HG02973 (cell line): ENCODE data around the gene DNAJB6.

Source experiments
- ATAC-seq: cut with Tn5 transposase; IDR thresholded peaks from one replicate; pipeline ENCODE4 v1.9.1; 2021; ENCODE audit warnings: moderate library complexity; ENCODE audit not compliant: unreplicated experiment

DNAJB6 gene

DNA sequence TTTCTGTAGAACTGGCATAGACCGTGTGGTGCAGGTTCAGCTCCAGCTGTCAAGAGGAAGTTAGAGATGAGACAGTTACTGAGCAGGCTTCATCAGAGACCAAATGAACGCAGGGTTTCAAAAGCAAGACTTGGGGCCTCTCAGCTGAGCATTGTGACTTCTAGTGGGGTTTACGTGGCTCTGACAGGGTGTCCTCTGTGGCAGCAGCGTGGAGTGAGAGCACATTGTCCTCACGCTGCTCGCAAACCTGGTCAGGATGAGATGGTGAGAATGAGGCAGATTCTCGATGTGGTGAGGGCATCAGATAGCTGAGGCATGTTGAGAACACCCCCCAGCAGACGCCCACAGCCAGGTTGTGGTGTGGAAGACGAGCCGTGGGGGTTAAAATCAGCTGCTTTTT, 126.0 kb downstream of the DNAJB6 start:
- ATAC-seq, result no peak

DNA sequence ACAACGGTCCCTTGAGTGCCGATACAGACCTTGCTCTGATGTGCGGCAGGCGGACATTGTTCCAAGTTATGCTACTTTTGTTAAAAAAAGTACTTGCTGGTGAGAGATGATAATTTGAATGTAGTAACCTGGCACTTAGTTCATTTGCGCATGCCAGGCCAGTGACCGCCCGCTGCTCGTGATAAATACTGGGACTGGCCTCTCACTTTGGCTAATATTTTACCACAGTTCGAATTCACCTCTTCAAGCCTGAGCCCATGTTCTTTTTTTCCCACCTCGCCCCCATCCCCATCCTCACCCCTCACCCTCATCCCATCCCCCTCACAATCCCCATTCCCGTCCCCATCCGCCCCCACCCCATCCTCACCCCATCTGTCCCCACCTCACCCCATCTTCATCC, 126.4 kb downstream of the DNAJB6 start:
- ATAC-seq, result no peak

DNA sequence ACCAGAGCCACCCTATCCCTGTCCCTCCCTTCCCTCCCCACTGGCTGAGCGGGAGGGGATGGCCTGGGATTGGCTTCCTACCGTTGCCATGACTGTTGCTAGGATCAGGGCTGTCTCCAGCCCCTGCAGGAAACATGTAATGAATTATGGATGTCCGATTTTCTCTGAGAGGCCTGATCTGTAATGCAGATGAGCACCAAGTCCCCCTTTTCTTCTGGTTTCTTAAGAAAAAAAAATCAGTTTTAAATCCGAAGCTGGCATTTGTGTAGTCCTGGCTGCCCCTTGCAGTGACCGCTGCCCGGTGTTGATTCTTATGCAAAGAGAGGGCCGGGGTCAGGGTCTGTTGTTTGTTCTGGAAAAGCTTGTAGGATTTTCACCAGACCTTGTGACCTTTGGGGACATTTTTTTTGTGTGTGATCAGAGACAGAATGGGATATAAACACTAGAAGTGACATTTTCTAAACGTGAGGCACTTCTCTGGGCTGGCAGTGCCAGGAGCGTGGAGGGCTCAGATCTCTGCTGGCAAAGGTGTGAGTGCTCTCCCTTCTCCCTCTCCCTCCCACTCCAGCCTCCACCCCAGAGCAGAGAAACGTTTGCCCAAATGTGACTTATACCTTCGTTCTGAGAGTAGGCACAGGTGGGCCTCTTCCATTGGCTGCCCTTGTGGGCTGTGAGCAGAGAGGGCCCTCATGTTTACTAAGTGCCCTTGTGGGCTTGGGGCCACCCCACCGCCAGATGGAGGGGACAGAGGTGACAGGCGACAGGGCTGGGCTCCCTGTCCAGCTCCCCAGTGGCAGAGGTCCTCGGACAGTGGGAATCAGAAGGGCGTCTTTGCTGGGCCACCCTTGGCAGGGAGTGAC, 127.5 kb downstream of the DNAJB6 start:
- ATAC-seq, result no peak

DNA sequence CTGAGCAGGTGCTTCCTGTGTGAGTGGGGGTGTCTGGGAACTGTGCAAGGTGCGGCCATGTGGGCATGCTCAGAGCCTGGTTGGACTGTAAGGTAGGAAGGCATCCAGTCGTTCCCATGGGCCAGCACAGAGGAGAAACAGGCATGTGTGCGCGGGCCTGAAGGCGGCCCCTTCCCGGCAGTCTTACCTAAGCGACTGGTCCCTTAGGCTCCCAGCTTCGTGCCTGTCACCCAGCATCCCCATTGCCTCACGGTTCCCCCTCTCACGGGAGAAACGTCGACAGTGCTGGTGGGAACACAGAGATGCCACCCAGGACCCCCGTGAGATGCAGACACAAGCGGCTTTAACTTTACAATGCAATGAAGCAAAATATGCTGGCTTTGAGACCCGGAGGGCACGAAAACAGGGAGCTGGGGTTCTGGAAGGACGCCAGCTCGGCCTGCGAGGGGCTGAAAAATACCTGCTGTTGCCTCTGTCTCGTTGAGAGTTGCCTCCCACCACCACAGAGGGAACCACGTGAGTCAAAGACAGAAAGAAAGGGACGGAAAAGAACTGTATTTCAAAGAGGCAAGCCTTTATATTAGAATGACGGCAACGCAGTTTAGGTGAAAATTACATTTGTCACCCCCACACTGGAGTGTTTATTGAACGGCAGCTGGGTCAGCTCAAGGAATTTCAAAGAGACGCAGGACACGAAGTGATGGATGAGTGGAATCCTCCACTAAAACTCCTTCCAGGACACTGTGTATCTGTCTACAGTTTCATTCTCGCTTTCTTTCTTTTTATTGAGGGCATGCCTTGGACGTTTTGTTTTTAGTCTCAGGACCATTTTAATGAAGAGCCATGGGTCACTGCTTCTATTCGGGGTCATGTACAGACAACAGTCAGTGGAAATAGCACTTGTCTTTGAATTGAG, 128.4 kb downstream of the DNAJB6 start:
- no peak for ATAC-seq

DNA sequence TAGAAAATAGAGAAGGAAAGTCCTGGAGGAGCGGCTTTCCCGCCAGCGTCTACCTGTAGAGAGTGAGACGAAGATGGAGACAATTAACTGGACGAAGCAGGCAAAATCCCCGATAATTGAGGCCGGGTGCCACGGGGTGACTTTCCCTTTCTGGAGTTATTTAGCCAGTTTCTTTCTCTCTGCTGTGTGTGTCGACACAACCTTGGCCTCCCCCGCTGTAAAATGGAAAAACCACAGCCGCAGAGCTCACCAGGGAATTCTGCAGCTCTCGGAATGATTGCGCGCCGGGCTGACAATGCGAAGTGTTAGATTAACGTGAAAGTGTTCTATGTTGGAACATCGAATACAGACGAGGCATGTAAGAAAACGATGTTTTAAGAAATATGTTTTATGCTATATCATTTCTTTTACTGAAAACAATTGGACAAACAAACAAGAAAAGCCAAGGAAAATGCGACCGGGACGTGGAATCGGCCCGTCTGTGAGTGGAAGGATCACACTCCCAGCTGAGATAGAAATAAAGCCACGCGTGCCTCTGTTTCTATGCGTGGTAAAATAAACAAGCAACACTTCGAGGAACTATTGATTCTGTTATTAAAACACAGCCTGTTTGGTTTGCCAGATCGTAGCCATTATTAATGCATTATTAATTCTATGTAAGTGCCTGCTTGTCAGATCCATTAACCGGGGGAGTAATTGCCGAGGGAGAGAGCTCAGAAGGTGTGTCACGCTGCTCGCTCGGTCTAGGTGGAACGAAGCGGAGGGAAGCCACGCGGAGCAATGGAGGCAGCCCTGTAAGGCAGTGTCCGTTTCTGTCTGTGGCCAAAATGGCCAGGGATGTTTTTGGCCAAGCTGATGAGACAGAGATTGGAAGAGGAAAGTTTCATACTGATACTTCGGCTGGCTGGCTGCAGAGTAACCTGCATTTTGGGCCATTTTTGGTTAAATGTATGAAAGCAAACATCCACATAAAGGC, 129.4 kb downstream of the DNAJB6 start:
- ATAC-seq, result no peak

DNA sequence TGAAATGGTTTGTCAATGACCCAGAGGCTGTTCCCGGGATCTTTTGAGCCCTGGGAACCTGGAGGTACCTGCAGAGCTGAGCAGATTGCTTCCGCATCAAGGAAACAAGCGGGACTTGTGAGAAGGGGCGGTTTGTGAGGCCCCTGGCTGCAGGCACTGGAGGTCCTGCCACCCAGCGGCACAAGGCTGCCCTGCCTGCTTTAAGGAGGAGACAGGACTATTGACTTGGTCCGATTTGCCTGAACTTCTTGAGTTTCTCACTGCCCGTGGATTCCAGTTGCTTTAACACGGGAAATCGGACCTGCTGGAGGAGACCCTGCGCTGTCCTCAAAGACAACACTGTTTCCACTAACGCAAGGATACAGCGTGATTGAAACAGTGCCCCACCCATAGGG, 130.1 kb downstream of the DNAJB6 start:
- ATAC-seq, result no peak
